ENCODE measurements around the gene CD79A.

The CD79A gene

GRCh38 chr19:41892173-41892902 is 15.3 kb downstream of the CD79A start:
- no peak for DNase-seq (ENCODE audit: insufficient read length, low spot score)
- no peak for TF ChIP-seq SPI1 (IDR thresholded peaks at IDR 0.05; ENCODE audit: low read depth, low read length)
- TF ChIP-seq TAF1 (IDR thresholded peaks at IDR 0.05; ENCODE audit: low read depth, low read length): no peak
- no peak for TF ChIP-seq POLR2A (IDR thresholded peaks at IDR 0.05; ENCODE audit: low read depth, low read length)
- no peak for TF ChIP-seq POU2F2 (IDR thresholded peaks at IDR 0.05; ENCODE audit: low read depth, low read length)
- TF ChIP-seq PAX5 (IDR thresholded peaks at IDR 0.05; ENCODE audit: insufficient read depth, low read length, severe bottlenecking): no peak
- no peak for TF ChIP-seq POLR2AphosphoS5 (IDR thresholded peaks at IDR 0.05; ENCODE audit: low read depth, low read length)
- FAIRE-seq: no peak

DNA sequence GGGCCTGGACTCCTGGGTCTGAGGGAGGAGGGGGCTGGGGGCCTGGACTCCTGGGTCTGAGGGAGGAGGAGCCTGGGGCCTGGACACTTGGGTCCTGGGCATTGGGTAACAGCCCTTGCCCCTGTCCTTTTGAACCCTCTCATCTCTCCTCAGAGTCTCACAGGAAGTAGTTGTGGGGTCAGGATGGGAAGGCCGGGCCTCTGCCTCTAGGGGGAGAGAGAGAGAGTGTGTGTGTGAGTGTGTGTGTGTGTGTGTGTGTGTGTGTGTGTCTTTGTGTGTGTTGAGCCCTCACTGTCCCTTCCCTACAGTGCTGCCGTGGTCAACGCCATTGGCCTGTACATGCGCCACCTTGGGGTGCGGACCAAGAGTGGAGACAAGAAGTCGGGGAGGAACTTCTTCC is 16.8 kb downstream of the CD79A start:
- TF ChIP-seq POU2F2 (IDR thresholded peaks at IDR 0.05; ENCODE audit: low read depth, low read length): no peak
- no peak for TF ChIP-seq POLR2AphosphoS5 (IDR thresholded peaks at IDR 0.05; ENCODE audit: low read depth, low read length)
- TF ChIP-seq SPI1 (IDR thresholded peaks at IDR 0.05; ENCODE audit: low read depth, low read length): no peak
- no peak for TF ChIP-seq PAX5 (IDR thresholded peaks at IDR 0.05; ENCODE audit: insufficient read depth, low read length, severe bottlenecking)
- no peak for TF ChIP-seq POLR2A (IDR thresholded peaks at IDR 0.05; ENCODE audit: low read depth, low read length)
- TF ChIP-seq TAF1 (IDR thresholded peaks at IDR 0.05; ENCODE audit: low read depth, low read length): no peak
- FAIRE-seq (peak; percentile 66), DNase-seq (ENCODE audit: insufficient read length, low spot score) (no peak)

DNA sequence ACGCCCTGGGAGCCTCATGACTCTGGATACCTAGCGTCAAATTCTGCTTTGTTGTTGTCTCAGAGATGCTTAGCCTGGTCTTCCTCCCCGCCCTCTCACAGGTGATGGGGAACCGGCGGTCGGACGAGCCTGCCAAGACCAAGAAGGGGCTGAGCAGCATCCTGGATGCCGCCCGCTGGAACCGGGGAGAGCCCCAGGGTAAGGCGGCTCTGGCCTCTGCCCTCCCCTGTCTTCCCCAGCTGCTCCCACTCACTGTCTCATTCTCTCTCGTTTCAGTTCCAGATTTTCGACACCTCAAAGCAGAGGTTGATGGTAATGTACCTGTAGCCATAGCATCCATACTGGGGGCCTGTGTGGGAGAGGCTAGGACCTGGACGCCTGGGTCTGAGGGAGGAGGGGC is 17.3 kb downstream of the CD79A start:
- FAIRE-seq (no peak), DNase-seq (ENCODE audit: insufficient read length, low spot score) (no peak)
- TF ChIP-seq TAF1 (IDR thresholded peaks at IDR 0.05; ENCODE audit: low read depth, low read length) (no peak), SPI1 (IDR thresholded peaks at IDR 0.05; ENCODE audit: low read depth, low read length) (peak; percentile 36; the same call in 1 of the 2 replicates)

- DNase-seq (ENCODE audit: insufficient read length, low spot score) (no peak), FAIRE-seq (peak; percentile 38)
- no peak for TF ChIP-seq PAX5 (IDR thresholded peaks at IDR 0.05; ENCODE audit: insufficient read depth, low read length, severe bottlenecking)
- no peak for TF ChIP-seq POLR2A (IDR thresholded peaks at IDR 0.05; ENCODE audit: low read depth, low read length)
- no peak for TF ChIP-seq POU2F2 (IDR thresholded peaks at IDR 0.05; ENCODE audit: low read depth, low read length)
- TF ChIP-seq SPI1 (IDR thresholded peaks at IDR 0.05; ENCODE audit: low read depth, low read length): no peak
- no peak for TF ChIP-seq TAF1 (IDR thresholded peaks at IDR 0.05; ENCODE audit: low read depth, low read length)
- TF ChIP-seq POLR2AphosphoS5 (IDR thresholded peaks at IDR 0.05; ENCODE audit: low read depth, low read length): no peak
Measured at GRCh38 chr19:41895745-41896580, 18.9 kb downstream of the CD79A start.

DNA sequence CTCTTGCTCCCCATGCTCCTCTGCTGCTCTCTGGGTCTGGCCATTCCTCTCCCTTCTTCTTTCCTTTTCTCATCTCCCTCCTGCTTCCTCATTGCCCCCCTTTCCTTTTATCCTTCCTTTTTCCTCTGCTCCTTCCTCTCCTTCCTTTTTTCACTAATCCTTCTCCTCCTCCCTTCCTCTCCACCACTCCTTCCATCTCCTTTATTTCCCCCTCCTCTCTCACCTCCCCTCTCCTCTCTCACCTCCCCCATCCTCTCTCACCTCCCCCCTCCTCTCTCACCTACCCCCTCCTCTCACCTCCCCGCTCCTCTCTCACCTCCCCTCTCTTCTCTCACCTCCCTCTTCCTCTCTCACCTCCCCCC is 19.5 kb downstream of the CD79A start:
- no peak for TF ChIP-seq POU2F2 (IDR thresholded peaks at IDR 0.05; ENCODE audit: low read depth, low read length)
- no peak for TF ChIP-seq POLR2A (IDR thresholded peaks at IDR 0.05; ENCODE audit: low read depth, low read length)
- TF ChIP-seq PAX5 (IDR thresholded peaks at IDR 0.05; ENCODE audit: insufficient read depth, low read length, severe bottlenecking): no peak
- no peak for TF ChIP-seq TAF1 (IDR thresholded peaks at IDR 0.05; ENCODE audit: low read depth, low read length)
- no peak for TF ChIP-seq SPI1 (IDR thresholded peaks at IDR 0.05; ENCODE audit: low read depth, low read length)
- no peak for TF ChIP-seq POLR2AphosphoS5 (IDR thresholded peaks at IDR 0.05; ENCODE audit: low read depth, low read length)
- FAIRE-seq: no peak

GRCh38 chr19:41897181-41897580 is 20.1 kb downstream of the CD79A start:
- no peak for DNase-seq (ENCODE audit: insufficient read length, low spot score)
- no peak for TF ChIP-seq POU2F2 (IDR thresholded peaks at IDR 0.05; ENCODE audit: low read depth, low read length)
- no peak for TF ChIP-seq POLR2AphosphoS5 (IDR thresholded peaks at IDR 0.05; ENCODE audit: low read depth, low read length)
- no peak for TF ChIP-seq TAF1 (IDR thresholded peaks at IDR 0.05; ENCODE audit: low read depth, low read length)
- no peak for TF ChIP-seq POLR2A (IDR thresholded peaks at IDR 0.05; ENCODE audit: low read depth, low read length)
- FAIRE-seq: no peak

More for the DNA sequence above, 19.5 kb downstream of the CD79A start:
- no peak for DNase-seq (ENCODE audit: insufficient read length, low spot score)

DNA sequence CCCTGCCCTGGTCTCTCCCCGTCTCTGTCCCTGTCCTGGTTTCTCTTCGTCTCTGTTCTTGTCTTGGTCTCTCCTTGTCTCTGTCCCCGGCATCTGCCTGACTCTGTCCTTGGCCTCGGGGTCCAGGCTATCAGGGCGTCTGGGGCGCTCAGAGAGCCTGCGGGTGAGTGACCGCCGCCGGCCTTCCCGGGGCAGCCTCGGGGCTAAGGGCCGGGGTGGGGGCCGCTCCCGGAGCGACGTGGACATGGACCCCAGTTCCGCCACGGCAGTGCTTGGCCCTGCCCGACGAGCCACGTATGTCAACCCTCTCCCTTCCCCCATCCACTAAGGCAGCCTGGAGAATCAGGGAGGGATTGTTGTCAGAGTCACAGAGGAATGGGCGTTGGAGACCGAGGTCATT is 20.7 kb downstream of the CD79A start:
- no peak for FAIRE-seq
- DNase-seq (ENCODE audit: insufficient read length, low spot score): no peak
- TF ChIP-seq TAF1 (IDR thresholded peaks at IDR 0.05; ENCODE audit: low read depth, low read length): no peak
- TF ChIP-seq SPI1 (IDR thresholded peaks at IDR 0.05; ENCODE audit: low read depth, low read length): no peak
- no peak for TF ChIP-seq POU2F2 (IDR thresholded peaks at IDR 0.05; ENCODE audit: low read depth, low read length)
- TF ChIP-seq POLR2AphosphoS5 (IDR thresholded peaks at IDR 0.05; ENCODE audit: low read depth, low read length): no peak
- no peak for TF ChIP-seq POLR2A (IDR thresholded peaks at IDR 0.05; ENCODE audit: low read depth, low read length)
- TF ChIP-seq PAX5 (IDR thresholded peaks at IDR 0.05; ENCODE audit: insufficient read depth, low read length, severe bottlenecking): no peak

DNA sequence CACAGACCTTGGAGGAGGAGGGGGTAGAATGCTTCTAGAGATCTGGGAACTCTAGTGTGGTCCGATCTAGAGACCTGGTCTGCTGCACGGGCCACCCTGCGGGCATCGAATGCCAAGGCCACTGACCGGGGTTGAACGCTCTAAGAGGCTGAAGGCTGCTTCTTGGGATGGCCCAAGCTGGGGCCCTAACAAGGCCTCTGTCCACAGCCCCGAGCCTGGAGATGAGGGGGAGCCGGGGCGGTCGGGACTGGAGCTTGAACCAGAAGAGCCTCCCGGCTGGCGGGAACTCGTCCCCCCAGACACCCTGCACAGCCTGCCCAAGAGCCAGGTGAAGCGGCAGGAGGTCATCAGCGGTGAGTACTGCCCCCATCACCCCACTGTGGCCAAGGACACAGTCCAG is 21.2 kb downstream of the CD79A start:
- TF ChIP-seq SPI1 (IDR thresholded peaks at IDR 0.05; ENCODE audit: low read depth, low read length) (no peak), POLR2AphosphoS5 (IDR thresholded peaks at IDR 0.05; ENCODE audit: low read depth, low read length) (no peak), TAF1 (IDR thresholded peaks at IDR 0.05; ENCODE audit: low read depth, low read length) (no peak), PAX5 (IDR thresholded peaks at IDR 0.05; ENCODE audit: insufficient read depth, low read length, severe bottlenecking) (no peak), POU2F2 (IDR thresholded peaks at IDR 0.05; ENCODE audit: low read depth, low read length) (no peak), POLR2A (IDR thresholded peaks at IDR 0.05; ENCODE audit: low read depth, low read length) (no peak)
- DNase-seq (ENCODE audit: insufficient read length, low spot score) (no peak), FAIRE-seq (no peak)

DNA sequence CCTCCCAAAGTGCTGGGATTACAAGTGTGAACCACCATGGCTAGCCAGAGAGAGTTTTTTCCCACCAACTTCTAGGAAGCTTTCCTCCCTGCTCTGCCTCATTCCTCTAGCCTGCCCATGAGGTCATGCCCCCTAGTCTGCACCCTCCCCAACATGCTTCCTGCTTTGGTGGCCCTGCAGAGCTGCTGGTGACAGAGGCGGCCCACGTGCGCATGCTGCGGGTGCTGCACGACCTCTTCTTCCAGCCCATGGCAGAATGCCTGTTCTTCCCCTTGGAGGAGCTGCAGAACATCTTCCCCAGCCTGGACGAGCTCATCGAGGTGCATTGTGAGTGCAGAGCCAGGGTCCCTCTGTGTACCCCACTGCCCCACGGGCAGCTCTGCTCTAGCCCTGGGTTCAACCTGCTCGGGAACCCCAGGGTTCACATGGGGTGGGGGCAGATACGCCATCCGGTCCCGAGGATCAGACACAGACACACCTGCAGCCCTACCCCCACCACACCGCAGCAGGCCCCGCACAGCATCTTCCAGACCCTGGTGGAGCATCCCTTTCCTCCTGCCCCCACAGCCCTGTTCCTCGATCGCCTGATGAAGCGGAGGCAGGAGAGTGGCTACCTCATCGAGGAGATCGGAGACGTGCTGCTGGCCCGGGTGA is 24.8 kb downstream of the CD79A start:
- DNase-seq (ENCODE audit: insufficient read length, low spot score) (no peak), FAIRE-seq (no peak)
- TF ChIP-seq POLR2A (IDR thresholded peaks at IDR 0.05; ENCODE audit: low read depth, low read length) (no peak), PAX5 (IDR thresholded peaks at IDR 0.05; ENCODE audit: insufficient read depth, low read length, severe bottlenecking) (no peak), TAF1 (IDR thresholded peaks at IDR 0.05; ENCODE audit: low read depth, low read length) (no peak), POLR2AphosphoS5 (IDR thresholded peaks at IDR 0.05; ENCODE audit: low read depth, low read length) (no peak), SPI1 (IDR thresholded peaks at IDR 0.05; ENCODE audit: low read depth, low read length) (no peak), POU2F2 (IDR thresholded peaks at IDR 0.05; ENCODE audit: low read depth, low read length) (no peak)

All from GM12891 (cell line).